Activated CD8-positive, alpha-beta memory T cell treated with anti-CD3 and anti-CD28 coated beads, Interleukin-2, amount 50 U/mL, for 48 hours (primary cell): ENCODE results near the gene CRYZL1.
"Not testable (repeated sequence)": the region's sequence is repeated elsewhere in the genome, so short reads cannot be mapped to it uniquely, and the experiment has no call there.

ENCODE experiments used
- DNase-seq: peaks from one replicate; pipeline ENCODE4 v3.0.0-alpha.2; 2020

Gene CRYZL1

GRCh38 chr21:33660406-33660805 is 18.9 kb upstream of the CRYZL1 start:
- no peak for DNase-seq

DNA sequence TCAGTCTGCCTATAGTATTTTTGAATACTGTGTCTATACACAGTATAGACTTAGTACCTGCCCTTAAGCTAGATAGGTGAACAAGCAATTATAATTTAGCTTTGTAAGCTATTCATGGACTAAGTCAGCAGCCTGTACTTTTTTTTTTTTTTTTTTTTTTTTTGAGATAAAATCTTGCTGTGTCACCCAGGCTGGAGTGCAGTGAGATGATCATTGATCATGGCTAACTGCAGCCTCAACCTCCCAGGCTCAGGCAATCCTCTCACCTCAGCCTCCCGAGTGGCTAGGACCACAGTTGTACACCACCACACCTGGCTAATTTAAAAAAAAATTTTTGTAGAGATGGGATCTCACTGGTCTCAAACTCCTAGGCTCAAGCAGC is 18.0 kb upstream of the CRYZL1 start:
- no peak for DNase-seq

- DNase-seq, result no peak
These were observed 17.5 kb upstream of the CRYZL1 start for GRCh38 chr21:33658919-33659567.

GRCh38 chr21:33657124-33657820 is 15.7 kb upstream of the CRYZL1 start:
- DNase-seq, result no peak

DNA sequence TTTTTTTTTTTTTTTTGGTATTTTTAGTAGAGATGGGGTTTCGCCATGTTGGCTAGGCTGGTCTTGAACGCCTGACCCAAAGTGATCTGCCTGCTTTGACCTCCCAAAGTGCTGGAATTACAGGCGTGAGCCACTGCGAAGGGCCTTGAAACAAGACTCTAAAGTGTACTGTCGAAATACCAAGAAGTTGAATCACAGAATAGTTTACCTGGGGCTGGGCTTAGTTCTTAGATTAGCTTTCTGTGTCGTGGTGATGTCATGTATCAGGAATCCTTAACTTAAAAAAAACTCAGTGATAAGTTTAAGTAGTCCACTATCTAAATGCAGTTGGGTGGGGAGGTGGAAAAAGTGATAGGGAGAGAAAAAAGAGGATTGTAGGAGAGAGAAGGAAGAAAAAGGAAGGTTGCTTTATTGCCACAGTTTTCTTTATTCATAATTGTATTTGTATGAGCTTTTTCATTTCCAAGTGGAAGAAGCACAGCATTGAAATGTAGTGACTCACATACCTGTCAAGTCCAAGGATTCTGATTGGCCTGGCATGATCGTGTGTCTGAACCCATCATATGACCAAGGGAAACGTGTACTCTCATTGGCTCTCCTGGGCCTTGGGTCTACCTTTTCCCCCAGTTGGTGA is 14.2 kb upstream of the CRYZL1 start:
- no peak for DNase-seq

GRCh38 chr21:33654412-33654811 is 12.9 kb upstream of the CRYZL1 start:
- DNase-seq, result no peak

- DNase-seq, result no peak
These were observed 10.6 kb upstream of the CRYZL1 start for GRCh38 chr21:33651965-33652680.

DNA sequence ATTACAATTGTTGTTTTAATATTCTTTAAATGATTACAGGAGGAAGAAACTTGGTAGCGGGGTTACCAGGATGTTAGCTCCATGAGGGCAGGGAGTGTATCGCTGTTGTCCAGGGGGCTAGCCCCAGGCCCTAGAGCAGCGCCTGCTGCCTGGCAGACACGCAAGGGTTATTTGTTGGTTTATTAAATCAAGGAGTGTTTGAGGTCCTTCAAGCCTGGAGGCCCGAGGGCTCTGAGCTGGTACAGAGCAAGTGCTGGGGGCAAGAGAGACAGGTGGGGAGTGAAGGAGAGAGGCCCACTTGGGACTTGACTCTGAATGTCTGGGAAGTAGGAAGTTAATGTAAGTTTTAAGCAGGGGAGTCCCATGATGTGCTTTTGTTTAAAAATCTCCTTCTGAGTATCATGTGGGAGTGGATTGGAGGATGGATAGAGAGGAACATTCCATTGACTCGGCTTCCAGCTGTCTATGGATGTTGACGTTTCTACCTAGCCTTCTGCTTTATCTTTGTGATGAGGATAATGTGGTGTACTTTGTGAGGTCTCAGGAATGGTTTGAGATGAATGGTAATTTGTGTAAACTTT is 9.5 kb upstream of the CRYZL1 start:
- DNase-seq, result no peak

DNA sequence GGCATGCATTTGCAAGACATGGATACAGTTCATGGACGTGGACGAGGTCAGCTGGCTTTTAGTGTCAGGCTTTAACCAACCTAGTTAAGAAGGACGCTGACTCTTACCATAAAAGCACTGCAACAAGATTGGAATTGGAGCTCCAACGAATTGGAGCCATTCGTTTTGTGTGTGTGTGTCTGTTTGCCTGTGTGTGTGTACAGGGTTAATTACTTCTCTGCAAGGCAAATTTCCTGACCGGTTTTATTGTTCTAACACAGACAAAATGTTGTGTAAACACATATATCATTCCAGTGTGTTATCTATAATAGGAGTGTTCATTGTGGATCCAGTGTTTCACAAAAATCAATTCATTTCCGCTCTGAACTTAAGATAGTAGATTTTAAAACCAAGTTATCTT is 8.7 kb upstream of the CRYZL1 start:
- DNase-seq, result no peak

GRCh38 chr21:33648555-33648954 is 7.0 kb upstream of the CRYZL1 start:
- DNase-seq, result no peak

DNA sequence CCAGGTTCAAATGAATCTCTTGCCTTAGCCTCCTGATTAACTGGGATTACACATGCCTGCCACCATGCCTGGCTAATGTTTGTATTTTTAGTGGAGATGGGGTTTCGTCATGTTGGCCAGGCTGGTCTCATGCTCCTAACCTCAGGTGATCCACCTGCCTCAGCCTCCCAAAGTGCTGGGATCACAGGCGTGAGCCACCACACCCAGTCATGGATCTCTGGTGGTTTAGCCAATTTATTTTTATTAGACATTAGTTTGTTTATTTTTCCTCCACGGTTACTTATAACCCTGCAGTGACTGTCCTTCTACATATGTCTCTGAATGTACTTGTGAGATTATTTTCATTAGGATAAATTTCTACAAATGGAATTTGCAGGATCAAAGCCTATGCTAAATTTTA is 6.0 kb upstream of the CRYZL1 start:
- no peak for DNase-seq

DNA sequence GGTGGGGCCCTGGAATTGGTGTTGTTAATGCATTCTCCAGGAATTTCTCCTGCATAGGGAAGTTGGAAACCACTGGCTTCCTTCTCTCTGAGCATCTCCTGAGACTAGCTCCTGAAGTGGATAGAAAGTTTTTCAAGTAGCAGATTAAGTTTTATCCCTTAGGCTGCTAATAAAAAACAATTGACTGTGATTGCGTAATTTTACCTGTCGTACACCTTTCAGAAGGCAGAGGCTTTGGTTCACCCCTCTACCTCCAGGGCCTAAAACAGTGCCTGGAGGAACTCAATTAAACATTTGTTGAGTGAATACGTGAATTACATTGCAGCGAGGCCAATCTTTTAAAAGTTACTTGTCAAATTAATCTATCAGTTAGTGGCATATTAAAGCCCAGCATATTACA is 4.2 kb upstream of the CRYZL1 start:
- no peak for DNase-seq

DNA sequence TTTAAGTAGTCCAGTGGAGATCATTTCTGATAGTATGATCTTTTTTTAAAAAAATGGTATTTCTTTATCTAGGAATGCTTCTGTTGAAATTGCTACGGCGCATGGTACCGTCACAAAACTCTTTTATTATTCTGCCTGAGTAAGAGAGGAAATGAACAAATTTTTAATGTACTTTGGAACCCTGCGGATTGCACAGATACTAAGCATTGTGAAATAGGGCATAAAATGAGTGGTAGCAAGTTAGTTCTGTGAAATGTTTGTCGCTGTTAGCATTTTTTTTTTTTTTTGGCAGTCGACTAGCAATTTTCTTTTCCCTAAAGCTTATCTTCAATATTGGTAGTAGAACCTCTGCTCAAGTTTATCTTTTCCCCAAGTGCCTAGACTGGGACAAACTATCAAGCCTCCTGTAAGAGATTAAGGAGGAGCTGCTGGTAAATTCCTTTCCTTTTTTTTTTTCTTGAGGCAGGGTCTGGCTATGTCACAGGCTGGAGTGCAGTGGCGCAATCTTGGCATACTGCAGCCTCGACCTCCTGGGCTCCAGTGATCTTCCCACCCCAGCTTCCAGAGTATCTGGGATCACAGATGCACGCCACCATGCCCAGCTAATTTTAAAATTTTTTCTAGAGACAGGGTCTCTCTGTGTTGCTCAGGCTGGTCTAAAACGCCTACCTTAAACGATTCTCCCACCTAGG is 3.0 kb upstream of the CRYZL1 start:
- DNase-seq, result no peak

DNA sequence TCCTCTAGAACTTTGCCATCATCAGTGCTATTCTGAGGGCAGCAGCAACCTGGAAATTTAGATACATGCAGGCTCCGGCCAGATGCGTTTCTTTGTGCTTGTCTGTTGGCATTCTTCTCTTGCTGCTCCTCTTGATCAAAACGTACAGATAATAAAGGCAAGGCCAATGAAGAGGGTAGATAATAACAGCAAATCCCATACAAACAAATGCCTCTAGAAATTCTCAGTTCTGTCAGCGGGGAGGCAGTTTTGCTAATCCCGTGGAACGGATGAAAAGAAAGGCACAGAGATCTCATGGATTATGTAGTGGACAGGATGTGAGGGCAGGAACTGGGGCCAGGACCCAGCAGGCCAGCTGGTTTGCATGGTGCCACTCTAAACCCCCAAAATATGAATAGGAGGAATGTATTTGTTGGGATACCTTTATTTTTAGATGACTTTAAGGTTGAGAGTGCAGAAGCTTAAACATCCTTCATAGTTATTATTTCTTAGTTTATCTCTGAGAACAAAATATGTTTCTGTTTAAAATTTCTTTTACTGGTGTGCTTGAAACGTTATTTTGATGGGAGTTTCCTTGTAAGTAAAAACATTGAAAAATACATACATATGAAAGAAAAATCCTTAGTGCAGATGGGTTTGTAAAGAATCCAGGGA is 2.2 kb upstream of the CRYZL1 start:
- DNase-seq, result no peak

- peak; percentile 63 for DNase-seq
These were observed 1.5 kb upstream of the CRYZL1 start for GRCh38 chr21:33642896-33643657.

DNA sequence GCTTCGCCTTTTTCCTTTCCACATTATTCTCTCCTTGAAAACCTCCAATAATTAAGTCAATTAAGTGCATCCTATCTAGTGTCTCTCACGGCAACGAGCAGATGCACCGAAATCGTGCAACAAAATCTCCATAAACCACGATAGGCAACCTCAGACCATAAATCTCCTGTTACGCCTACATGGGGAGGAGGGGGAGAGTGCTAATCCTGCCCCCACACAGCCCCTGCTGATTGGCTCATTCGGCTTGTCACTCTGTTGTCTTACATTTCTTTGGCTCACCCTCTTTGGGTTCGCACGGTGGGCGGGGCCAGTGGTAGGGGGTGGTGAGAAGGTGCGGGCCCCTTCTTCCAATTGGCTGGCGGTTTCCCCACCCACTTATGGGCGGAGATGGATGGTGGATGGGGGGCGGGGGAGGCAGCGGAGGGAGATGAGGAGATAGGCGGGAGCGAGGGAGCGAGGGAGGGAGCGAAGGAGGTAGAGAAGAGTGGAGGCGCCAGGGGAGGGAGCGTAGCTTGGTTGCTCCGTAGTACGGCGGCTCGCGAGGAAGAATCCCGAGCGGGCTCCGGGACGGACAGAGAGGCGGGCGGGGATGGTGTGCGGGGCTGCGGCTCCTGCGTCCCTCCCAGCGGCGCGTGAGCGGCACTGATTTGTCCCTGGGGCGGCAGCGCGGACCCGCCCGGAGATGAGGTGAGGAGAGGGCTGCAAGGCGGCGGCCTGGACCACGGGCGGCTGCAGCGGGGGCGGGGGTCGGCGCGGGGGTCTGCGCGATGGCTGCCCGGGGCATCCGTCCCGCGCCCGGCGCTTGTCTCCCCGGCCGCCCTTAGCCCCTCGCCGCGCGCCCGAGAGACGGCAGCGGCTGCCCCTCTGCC is 720 bp upstream of the CRYZL1 start, which contains the start of gene ITSN1:
ITSN1 (plus strand) TSS at position 475 of the 869 bp plus-strand sequence. CDS start 76,328 bp downstream, outside the sequence.
- DNase-seq, result peak; percentile 99

DNA sequence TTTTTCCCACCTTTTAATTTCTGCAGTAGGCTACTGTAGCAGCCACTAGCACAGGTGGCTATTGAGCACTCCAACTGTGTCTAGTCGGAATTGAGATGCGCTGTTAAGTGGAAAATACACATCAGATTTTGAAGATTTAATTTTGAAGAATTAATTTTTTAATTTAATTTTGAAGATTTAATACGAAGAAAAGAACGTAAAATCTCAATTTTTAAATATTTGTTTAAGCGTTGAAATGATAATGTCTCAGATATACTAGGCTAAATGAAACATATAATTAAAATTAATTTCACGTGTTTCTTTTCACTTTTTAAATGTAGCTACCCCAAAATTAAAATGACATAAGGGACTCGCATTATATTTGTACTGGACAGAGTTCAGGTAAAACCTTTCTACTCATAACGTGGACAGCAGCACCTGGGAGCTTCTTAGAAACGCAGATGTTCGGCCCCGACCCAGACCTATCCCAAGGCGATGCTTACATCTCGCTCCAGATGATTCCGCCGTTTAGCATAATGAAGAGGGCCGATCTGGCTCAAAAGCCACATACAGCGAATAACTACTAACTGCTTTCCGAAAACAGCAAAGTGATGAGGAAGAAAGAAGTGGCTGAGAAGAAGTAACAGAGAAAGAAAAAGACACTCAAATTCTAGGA is 717 bp downstream of the CRYZL1 start:
- no peak for DNase-seq

GRCh38 chr21:33634254-33634653 is 7.3 kb downstream of the CRYZL1 start:
- DNase-seq, result no peak

GRCh38 chr21:33626151-33626550 is 15.4 kb downstream of the CRYZL1 start:
- DNase-seq, result not testable (repeated sequence)

GRCh38 chr21:33622253-33622652 is 19.3 kb downstream of the CRYZL1 start:
- no peak for DNase-seq
